Heart left ventricle (tissue), 13 donors: ENCODE data around the gene LGR5.

ENCODE experiments used
- CTCF ChIP-seq, 12 donors: fragments of 200-600 bp; sonication (generic) in 4 of 12; IDR thresholded peaks; one replicate each; pipeline versions ENCODE4 v1.5.0 to v1.8.0; 2018 to 2022; ENCODE audit warnings: antibody characterized with exemption in 12 of 12, mild to moderate bottlenecking in 5 of 12
- POLR2A ChIP-seq, 2 donors: fragments of 450-650 bp; IDR thresholded peaks; one replicate each; pipeline ENCODE4 v1.6.1; 2017; ENCODE audit warnings: antibody characterized with exemption in 2 of 2, mild to moderate bottlenecking in 2 of 2, moderate library complexity in 2 of 2
- donor health status: ischemic (EF 13 %, LVEDD 7.1; RV severe dilation, severe dysfunction).
- donor health status: DM: no; HTN: yes; CAD: no.
- donor health status: DM: no; HTN: no; CAD: no.
- donor health status: ischemic (EF 25% LVEDD 6.9; RV normal size, moderate dysfunction).
- donor health status: ischemic (EF 25% LVEDD 5.7; RV mildly dilated, moderate dysfunction).
- donor health status: ischemic (EF 35%, LVEDD 5.7; RV mildly dilated, moderate dysfunction).
- donor health status: nonischemic (EF 11% LVEDD 7.7; RV severe dilation, severe dysfunction).
- donor health status: DM: yes; HTN: yes; CAD: no.
- donor health status: PGD.
- donor health status: ischemic (EF 29% LVEDD 5.4; RV normal size, mild dysfunction).
- donor health status: nonischemic (EF 23%, LVEDD 6.1; RV moderate dilation, normal function).

- TF ChIP-seq CTCF (IDR thresholded peaks at IDR 0.05) (no peak), POLR2A (IDR thresholded peaks at IDR 0.05) (no peak)
These were observed 99.2 kb downstream of the LGR5 start for GRCh38 chr12:71538807-71539206.
